H1 (cell line): ENCODE data around the gene ZNF407. TPM values are rescaled to one million over a fixed set of nuclear protein-coding genes. Genes with fewer than 3 reads are reported as not detected.

Source experiments
- CTCF ChIA-PET: fragments of 300-600 bp; sonication (Branson Sonifier 250); formaldehyde crosslinking; loops from one replicate; lab custom pipeline; 2021; ENCODE audit not compliant: partially characterized antibody; lab: Charles Lee
- POLR2A ChIA-PET: fragments of 300-600 bp; sonication (Branson Sonifier 250); formaldehyde crosslinking; loops from one replicate; lab custom pipeline; 2021; ENCODE audit warnings: inconsistent platforms; ENCODE audit not compliant: partially characterized antibody; lab: Charles Lee
- DNase-seq, 2 experiments: peaks; one replicate each; pipeline versions ENCODE4 v3.0.0 to v3.0.0-alpha.2; 2010 to 2022; ENCODE audit warnings: low spot score in 2 of 2, low read depth in 1 of 2, mixed read lengths in 1 of 2
- FAIRE-seq: peaks from 2 replicates; lab custom pipeline; 2011; peaks lifted over from hg19 to GRCh38; lab: Jason Lieb, UNC
- H2AFZ ChIP-seq: 2 replicates; pipeline ENCODE4 v1.8.1; 2012; ENCODE audit warnings: low read length, inconsistent platforms
- H2AK5ac ChIP-seq: 2 replicates; pipeline ENCODE4 v1.6.1; 2013; ENCODE audit warnings: low read depth, low read length
- H2BK120ac ChIP-seq: replicated peaks from 2 replicates; pipeline ENCODE3; 2013; ENCODE audit warnings: low read depth, low read length, inconsistent platforms
- H2BK12ac ChIP-seq: 2 replicates; pipeline ENCODE4 v1.6.1; 2013; ENCODE audit warnings: low read depth, low read length
- H2BK15ac ChIP-seq: 2 replicates; pipeline ENCODE4 v1.6.1; 2013; ENCODE audit warnings: low read length
- H2BK20ac ChIP-seq: 2 replicates; pipeline ENCODE4 v1.6.1; 2013; ENCODE audit warnings: low read length
- H2BK5ac ChIP-seq: 2 replicates; pipeline ENCODE4 v1.6.1; 2013; ENCODE audit warnings: low read depth, low read length
- H3K14ac ChIP-seq: 2 replicates; pipeline ENCODE4 v1.6.1; 2013; ENCODE audit warnings: inconsistent platforms; ENCODE audit not compliant: insufficient read length
- H3K18ac ChIP-seq: 2 replicates; pipeline ENCODE4 v1.6.1; 2013; ENCODE audit warnings: low read length; ENCODE audit errors: extremely low read depth
- H3K23ac ChIP-seq: 2 replicates; pipeline ENCODE4 v1.6.1; 2013; ENCODE audit warnings: inconsistent platforms; ENCODE audit not compliant: insufficient read length
- H3K23me2 ChIP-seq: 2 replicates; pipeline ENCODE4 v1.6.1; 2013; ENCODE audit warnings: low read depth, low read length
- H3K27ac ChIP-seq: 2 replicates; pipeline ENCODE4 v1.6.1; 2011; ENCODE audit warnings: low read depth, low read length, inconsistent platforms
- H3K27me3 ChIP-seq, 4 experiments: replicated peaks in 1 of 4; 1 replicate in 1 of 4; 2 replicates in 3 of 4; pipeline versions ENCODE4 v1.6.1 to v1.8.1; 2011 to 2013; ENCODE audit warnings: low read length in 3 of 4, mild to moderate bottlenecking in 3 of 4, inconsistent platforms in 2 of 4, mixed read lengths in 2 of 4, moderate library complexity in 1 of 4; ENCODE audit not compliant: control insufficient read depth in 3 of 4, insufficient read depth in 3 of 4; ENCODE audit errors: extremely low read depth in 1 of 4
- H3K36me3 ChIP-seq, 4 experiments: 2 replicates each; pipeline versions ENCODE4 v1.6.1 to v1.8.1; 2011 to 2013; ENCODE audit warnings: mild to moderate bottlenecking in 4 of 4, low read length in 3 of 4, moderate library complexity in 2 of 4, control low read depth in 1 of 4, inconsistent platforms in 1 of 4; ENCODE audit not compliant: insufficient read depth in 4 of 4, control insufficient read depth in 2 of 4
- H3K4ac ChIP-seq: replicated peaks from 2 replicates; pipeline ENCODE3; 2013; ENCODE audit warnings: low read length, low read depth, mixed read lengths, inconsistent platforms; ENCODE audit not compliant: insufficient read length
- H3K4me1 ChIP-seq, 4 experiments: replicated peaks in 1 of 4; 1 replicate in 1 of 4; 2 replicates in 3 of 4; pipeline versions ENCODE4 v1.6.1 to v1.8.1; 2011 to 2013; ENCODE audit warnings: low read length in 3 of 4, inconsistent platforms in 2 of 4, mixed read lengths in 1 of 4; ENCODE audit not compliant: insufficient read depth in 4 of 4, control insufficient read depth in 3 of 4
- H3K4me2 ChIP-seq, 2 experiments: 2 replicates each; pipeline versions ENCODE4 v1.6.1 to v1.8.1; 2011 to 2013; ENCODE audit warnings: low read depth in 2 of 2, low read length in 2 of 2, control low read depth in 1 of 2, inconsistent platforms in 1 of 2, mild to moderate bottlenecking in 1 of 2; ENCODE audit not compliant: insufficient read depth in 1 of 2
- H3K4me3 ChIP-seq, 4 experiments: fragments of 200-600, 300-600 bp in 1 of 4; sonication (generic), shearing (Covaris generic), sonication (Bioruptor Twin) in 1 of 4; 2 replicates each; pipeline versions ENCODE4 v1.5.1 to v1.8.1; 2011 to 2016; ENCODE audit warnings: low read length in 4 of 4, low read depth in 3 of 4, control low read depth in 2 of 4, inconsistent platforms in 2 of 4, mild to moderate bottlenecking in 2 of 4, mixed read lengths in 1 of 4, moderate library complexity in 1 of 4; ENCODE audit not compliant: insufficient read depth in 2 of 4; ENCODE audit errors: extremely low read depth in 1 of 4
- H3K56ac ChIP-seq: replicated peaks from 2 replicates; pipeline ENCODE3; 2013; ENCODE audit warnings: low read depth, mild to moderate bottlenecking, mixed read lengths, low read length, inconsistent platforms; ENCODE audit not compliant: insufficient read length
- H3K79me1 ChIP-seq: 2 replicates; pipeline ENCODE4 v1.6.1; 2013; ENCODE audit warnings: low read depth, low read length, control low read depth
- H3K79me2 ChIP-seq, 2 experiments: 2 replicates each; pipeline versions ENCODE4 v1.6.1 to v1.8.1; 2012 to 2013; ENCODE audit warnings: low read length in 2 of 2, mild to moderate bottlenecking in 2 of 2, inconsistent platforms in 1 of 2; ENCODE audit not compliant: insufficient read depth in 2 of 2, control insufficient read depth in 1 of 2
- H3K9ac ChIP-seq, 4 experiments: replicated peaks in 1 of 4; 1 replicate in 1 of 4; 2 replicates in 3 of 4; pipeline versions ENCODE4 v1.6.1 to v1.8.1; 2011 to 2013; ENCODE audit warnings: low read depth in 3 of 4, low read length in 3 of 4, control low read depth in 2 of 4, mild to moderate bottlenecking in 2 of 4, moderate library complexity in 2 of 4, inconsistent platforms in 1 of 4; ENCODE audit errors: extremely low read depth in 1 of 4
- H3K9me3 ChIP-seq, 2 experiments: 2 replicates each; pipeline versions ENCODE4 v1.6.1 to v1.8.1; 2012 to 2013; ENCODE audit warnings: mild to moderate bottlenecking in 2 of 2, moderate library complexity in 2 of 2, control low read depth in 1 of 2, inconsistent platforms in 1 of 2, low read depth in 1 of 2, low read length in 1 of 2, mixed read lengths in 1 of 2; ENCODE audit not compliant: insufficient read depth in 2 of 2
- H4K20me1 ChIP-seq, 2 experiments: replicated peaks in 1 of 2; 2 replicates each; pipeline versions ENCODE3 to v1.8.1; 2011 to 2013; ENCODE audit warnings: inconsistent platforms in 2 of 2, low read length in 2 of 2, mild to moderate bottlenecking in 1 of 2; ENCODE audit not compliant: insufficient read depth in 2 of 2, control insufficient read depth in 1 of 2
- H4K5ac ChIP-seq: 2 replicates; pipeline ENCODE4 v1.6.1; 2013; ENCODE audit warnings: low read length, low read depth, mixed read lengths, inconsistent platforms; ENCODE audit not compliant: insufficient read length
- H4K8ac ChIP-seq: 2 replicates; pipeline ENCODE4 v1.8.0; 2013; ENCODE audit warnings: mild to moderate bottlenecking, moderate library complexity, low read length, inconsistent platforms; ENCODE audit not compliant: insufficient read depth; ENCODE audit errors: extremely low read depth
- H4K91ac ChIP-seq: replicated peaks from 2 replicates; pipeline ENCODE3; 2013; ENCODE audit warnings: low read length, mixed read lengths, inconsistent platforms; ENCODE audit not compliant: insufficient read length
- POLR2AphosphoS5 ChIP-seq: IDR thresholded peaks from 2 replicates; pipeline ENCODE4 v1.6.1; 2011; ENCODE audit warnings: low read depth, low read length
- WGBS, 2 experiments: shearing (Covaris generic) in 1 of 2; methylation state at CpG; one replicate each; pipeline versions ENCODE4 v1.1.6 to v1.1.7; 2013 to 2015; ENCODE audit warnings: low lambda C conversion rate in 2 of 2, mixed read lengths in 2 of 2, inconsistent platforms in 1 of 2, low coverage in 1 of 2, missing lambda C conversion rate in 1 of 2; ENCODE audit not compliant: insufficient replicate concordance in 2 of 2, insufficient coverage in 1 of 2, insufficient read length in 1 of 2; ENCODE audit errors: extremely low coverage in 1 of 2, missing lambda C conversion rate in 1 of 2; 5-methylcytosine and 5-hydroxymethylcytosine counted together
- polyA plus RNA-seq, 7 experiments: library from polyadenylated mRNA; depleted of rRNA in 3 of 7; stranded (reverse) in 5 of 7; unstranded in 2 of 7; fragments of >200 nt in 5 of 7; fragments of 200-250 nt in 2 of 7; gene quantifications; 1 replicate in 5 of 7; 2 replicates in 1 of 7; 4 replicates in 1 of 7; pipeline versions ENCODE4 v1.2.1 to v1.2.3, GENCODE V29; 2011 to 2013; ENCODE audit warnings: missing spikeins in 2 of 7, mixed read lengths in 2 of 7
- total RNA-seq: library from RNA; stranded (reverse); fragmentation: NEBNext Ultra II Directional; extraction: Animal tissue kit (Norgen Biotek cat#: 25700); gene quantifications from 2 replicates; pipeline ENCODE4 v1.2.1, GENCODE V29; 2021

ZNF407 gene
- total and polyA plus RNA-seq, 2 of the 8 experiments (the other 6 are each of a cell fraction or from before 2014, with no cell fraction given), result 1.5 to 6.8 TPM

- no peaks in the 10 kb centered on the region for H3K79me2 ChIP-seq
- CTCF ChIA-PET, result interaction anchor here (0.6 to 1.3 kb wide), 4 partner anchors 8 to 174 kb away, joined by 3 to 5 read pairs (median 3); no protein-coding TSS in a partner anchor
- H4K91ac ChIP-seq, result no peak overlapping the region
- no peak overlapping the region for H2BK120ac ChIP-seq
- H2AK5ac ChIP-seq, result no peak overlapping the region
- no peaks in the 10 kb centered on the region for H3K36me3 ChIP-seq
- H3K4me3 ChIP-seq, result no peak overlapping the region
- H2AFZ ChIP-seq, result no peak overlapping the region
- no peak overlapping the region for H2BK12ac ChIP-seq
- no peak overlapping the region for H3K4ac ChIP-seq
- no peak overlapping the region for H2BK15ac ChIP-seq
- H3K18ac ChIP-seq, result no peak overlapping the region
- H2BK20ac ChIP-seq, result no peak overlapping the region
- no peak overlapping the region for H3K14ac ChIP-seq
- DNase-seq, result no peak
- no peak overlapping the region for H3K56ac ChIP-seq
- no peak overlapping the region for H3K27ac ChIP-seq
- H2BK5ac ChIP-seq, result no peak overlapping the region
- no peaks in the 10 kb centered on the region; the same call in 1 of the 2 replicates for H3K79me1 ChIP-seq
- no peak overlapping the region for H3K23ac ChIP-seq
- H3K4me2 ChIP-seq, result no peak overlapping the region
- H3K9ac ChIP-seq, result no peak overlapping the region
- H4K20me1 ChIP-seq, result no peaks in the 10 kb centered on the region
- no peak for FAIRE-seq
- TF ChIP-seq POLR2AphosphoS5, result no peak
- WGBS, 2 experiments, result 66% methylated on average over 4 of the region's 4 CpGs; no CpG with 5 or more reads in 1 of the 2 experiments
- no peaks in the 10 kb centered on the region; a peak in 1 of 7 replicates for H3K27me3 ChIP-seq
- no peak overlapping the region for H4K5ac ChIP-seq
- H3K9me3 ChIP-seq, result no peaks in the 10 kb centered on the region
- POLR2A ChIA-PET, result no interaction called here
- H3K4me1 ChIP-seq, result no peaks in the 10 kb centered on the region; a peak in 1 of 7 replicates
- no peaks in the 10 kb centered on the region for H3K23me2 ChIP-seq
- H4K8ac ChIP-seq, result no peak overlapping the region
Observed at GRCh38 chr18:75009878-75010277, 412.2 kb downstream of the ZNF407 start.
